ENCODE data around the gene NKX2-3.

NKX2-3 gene

DNA sequence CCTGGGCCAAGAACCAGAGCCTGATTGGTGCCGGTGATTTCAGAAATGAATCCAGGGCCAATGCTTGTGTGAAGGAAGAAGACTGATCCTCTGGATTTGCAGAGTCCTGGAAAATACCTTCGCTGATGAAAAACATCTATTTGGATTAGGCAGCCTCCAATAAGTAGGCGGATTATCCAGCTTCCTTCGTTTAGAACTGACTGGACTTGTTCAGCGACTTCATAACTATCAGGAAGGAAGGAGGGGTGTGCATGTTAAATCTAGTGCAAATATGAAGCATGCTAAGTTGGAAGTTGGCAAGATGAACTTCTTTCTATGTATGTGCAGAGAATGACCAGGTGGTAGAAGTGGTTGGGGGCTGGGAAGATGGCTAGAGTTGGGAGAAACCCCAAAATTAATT, 41.0 kb downstream of the NKX2-3 start:
- no peak for DNase-seq (ENCODE audit: low read depth in 3 of 3)

DNA sequence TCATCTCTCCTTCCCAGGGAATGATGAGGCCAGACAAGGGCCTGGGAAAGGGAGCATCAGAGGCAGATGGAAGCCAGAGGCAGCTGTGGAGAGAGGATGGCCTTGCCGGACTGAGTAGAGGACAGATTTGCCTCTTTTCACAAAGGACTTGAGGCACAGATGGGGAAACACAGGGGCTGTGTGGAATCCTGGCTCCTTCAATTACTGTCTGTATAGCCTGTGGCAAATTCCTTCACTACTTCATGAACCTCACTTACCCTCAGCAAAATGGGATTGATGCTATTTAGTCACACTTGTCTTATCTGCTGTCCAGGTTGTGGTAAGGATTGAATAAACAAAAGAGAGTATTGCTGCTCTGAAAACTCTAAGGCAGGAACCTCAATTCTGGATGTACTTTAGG, 47.2 kb downstream of the NKX2-3 start:
- no peak for DNase-seq (ENCODE audit: low read depth in 3 of 3)

DNA sequence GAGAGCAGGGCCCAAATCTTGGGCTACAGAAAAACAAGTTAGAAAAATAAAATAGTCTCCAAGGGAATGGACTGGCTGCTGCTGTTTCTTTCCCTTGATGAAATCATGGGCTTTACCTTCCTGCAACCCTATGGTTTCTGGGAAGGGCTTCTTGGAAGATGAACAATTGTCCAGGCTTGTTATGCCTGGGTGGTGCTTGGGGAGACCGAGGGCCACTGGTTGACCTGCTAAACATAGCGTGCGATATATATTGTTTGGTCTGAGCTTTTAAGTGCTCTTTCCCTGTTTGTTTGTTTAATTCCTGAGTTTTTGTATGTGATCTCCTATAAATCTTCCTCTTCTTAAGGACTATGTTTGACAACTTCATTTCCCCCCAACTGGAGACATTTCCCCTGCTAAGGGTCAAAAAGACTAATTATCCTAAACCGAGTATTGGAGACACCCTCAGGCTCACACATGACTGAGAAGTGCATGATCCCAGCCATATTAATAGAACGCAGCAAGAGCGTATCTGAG, 49.6 kb downstream of the NKX2-3 start:
- DNase-seq (ENCODE audit: low read depth in 3 of 3) = no peak

DNA sequence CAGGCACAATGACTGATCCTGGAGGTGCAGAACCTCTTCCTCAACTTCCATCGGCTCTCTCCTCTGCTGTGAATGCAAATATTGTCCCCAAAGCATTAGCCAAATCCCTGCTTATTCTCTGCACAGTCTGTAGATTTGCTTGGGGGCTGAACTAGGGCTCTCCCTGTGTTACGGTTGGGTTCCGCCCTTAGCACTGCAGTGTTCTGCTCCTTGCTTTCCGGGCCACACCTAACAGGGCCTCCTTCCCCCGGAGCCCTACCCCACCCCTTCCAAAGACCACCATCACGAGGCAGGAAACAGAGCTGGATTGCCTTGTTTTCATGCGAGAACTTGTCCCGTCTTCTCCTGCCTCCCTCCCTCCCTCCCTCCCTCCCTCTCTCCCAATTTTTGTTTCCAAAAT, 50.9 kb downstream of the NKX2-3 start:
- no peak for DNase-seq (ENCODE audit: low read depth in 3 of 3)

Data from stimulated activated CD4-positive, alpha-beta T cell treated with anti-CD3 and anti-CD28 coated beads, TNF-alpha, amount 100 ng/mL, for 48 hours (primary cell).